ENCODE results near the gene ARHGEF17.

- no peak for TF ChIP-seq CTCF (IDR thresholded peaks at IDR 0.05; ENCODE audit: control extremely low read depth in 1 of 3, insufficient read depth in 1 of 3, low read depth in 1 of 3, low read length in 3 of 3)
- no peak for TF ChIP-seq POLR2A (IDR thresholded peaks at IDR 0.05; ENCODE audit: control extremely low read depth in 1 of 2, low read depth in 2 of 2, low read length in 2 of 2)
- no peak for TF ChIP-seq SP1 (IDR thresholded peaks at IDR 0.05; ENCODE audit: low read depth, low read length)
- TF ChIP-seq TEAD4 (IDR thresholded peaks at IDR 0.05; ENCODE audit: low read depth, low read length) = no peak
- no peak for TF ChIP-seq KDM1A (IDR thresholded peaks at IDR 0.05; ENCODE audit: borderline replicate concordance, low read length)
These were observed 75.4 kb downstream of the ARHGEF17 start for GRCh38 chr11:73383249-73384124.

All from H1 (cell line).